ENCODE data around the gene DUS3L. TPM values are rescaled to one million over a fixed set of nuclear protein-coding genes. Genes with fewer than 3 reads are reported as not detected.
"Not testable (repeated sequence)": the region's sequence is repeated elsewhere in the genome, so short reads cannot be mapped to it uniquely, and the experiment has no call there.

The DUS3L gene
- total RNA-seq, 1 experiment from 2014 or later: 33.2 TPM

DNA sequence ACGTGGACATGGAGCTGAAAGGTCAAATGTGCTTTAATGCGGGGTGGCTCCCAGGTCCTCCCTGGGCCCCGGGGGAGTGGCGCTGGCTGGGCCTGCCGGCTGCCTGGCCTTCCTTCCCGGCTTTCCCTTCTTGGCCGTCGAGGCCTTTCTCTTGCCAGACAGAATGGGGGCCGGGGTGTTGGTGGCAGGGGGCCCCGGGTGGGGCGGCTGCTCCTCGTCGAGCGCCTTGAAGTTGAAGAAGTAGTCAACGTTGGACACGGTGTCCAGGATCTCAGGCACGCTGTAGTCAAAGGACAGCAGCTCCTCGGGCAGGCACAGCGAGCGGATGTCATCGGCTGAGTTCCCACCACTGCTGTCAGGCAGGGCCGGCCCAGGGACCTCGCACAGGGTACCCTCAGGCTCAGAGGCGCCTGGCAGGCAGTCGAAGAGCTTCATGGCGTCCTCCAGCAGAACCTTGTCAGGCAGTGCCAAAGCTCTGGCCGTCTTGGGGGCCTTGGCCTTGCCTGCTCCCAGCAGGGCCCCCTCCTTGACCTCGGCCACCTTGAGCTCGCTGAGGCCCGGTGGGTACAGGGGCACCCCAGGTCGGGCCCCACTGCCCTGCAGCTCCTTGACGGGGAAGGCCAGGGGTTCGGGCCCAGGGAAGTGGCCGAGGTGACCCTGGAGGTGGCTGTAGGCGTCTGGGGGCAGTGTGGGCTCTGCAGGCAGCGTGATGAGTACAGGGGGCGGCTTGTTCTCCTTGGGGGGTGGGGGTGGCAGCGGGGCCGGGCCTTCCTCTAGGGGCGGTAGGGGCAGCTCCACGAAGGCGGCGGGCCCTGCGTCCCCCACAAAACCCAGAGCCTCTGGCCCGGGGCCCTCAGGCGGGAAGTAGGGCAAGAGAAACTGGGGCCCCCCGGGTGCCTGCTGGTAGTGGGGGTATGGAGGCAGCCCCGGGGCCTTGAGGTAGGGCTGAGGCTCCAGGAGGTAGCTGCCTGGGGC lies 7.7 kb downstream of the DUS3L start:
- no peaks in the 10 kb centered on the region for H3K4me1 Mint-ChIP-seq (ENCODE audit: low read depth, unreplicated experiment)
- H3K27me3 Mint-ChIP-seq (ENCODE audit: unreplicated experiment): no peaks in the 10 kb centered on the region
- CTCF ChIA-PET: no interaction called here

DNA sequence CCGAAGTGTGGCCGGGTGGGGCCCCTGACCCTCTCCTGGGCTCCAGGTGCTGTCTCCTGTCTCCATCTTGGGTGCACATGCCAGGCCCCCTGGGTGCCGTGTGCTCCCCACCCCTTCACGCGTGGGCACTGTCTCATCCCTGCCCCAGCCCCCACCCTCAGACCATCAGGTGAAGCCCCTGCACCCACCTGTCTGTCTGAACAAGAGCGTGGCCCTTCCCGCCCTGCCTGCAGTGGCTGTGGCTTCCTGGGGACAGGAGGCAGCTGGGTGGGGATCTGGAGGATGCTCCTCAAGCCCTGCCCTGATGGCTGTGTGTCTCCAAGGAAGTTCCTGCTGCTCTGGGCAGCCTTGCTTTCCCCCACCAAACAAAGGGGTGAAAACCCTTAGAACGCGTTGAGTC lies 8.6 kb downstream of the DUS3L start:
- H3K36me3 Mint-ChIP-seq (ENCODE audit: insufficient read depth, unreplicated experiment): peaks cover 8% of the 10 kb centered on the region
- no peak overlapping the region for H3K27ac Mint-ChIP-seq (ENCODE audit: unreplicated experiment)
- BruUV-seq (replicated peaks): no TSS peak
- H3K4me3 Mint-ChIP-seq (ENCODE audit: low read depth, unreplicated experiment): no peak overlapping the region
- no peaks in the 10 kb centered on the region for H3K4me1 Mint-ChIP-seq (ENCODE audit: low read depth, unreplicated experiment)
- intact Hi-C loops (cut with micrococcal nuclease; ENCODE audit: unreplicated experiment): no loop called here
- CTCF ChIA-PET: no interaction called here
- TF ChIP-seq, protein P1, sequence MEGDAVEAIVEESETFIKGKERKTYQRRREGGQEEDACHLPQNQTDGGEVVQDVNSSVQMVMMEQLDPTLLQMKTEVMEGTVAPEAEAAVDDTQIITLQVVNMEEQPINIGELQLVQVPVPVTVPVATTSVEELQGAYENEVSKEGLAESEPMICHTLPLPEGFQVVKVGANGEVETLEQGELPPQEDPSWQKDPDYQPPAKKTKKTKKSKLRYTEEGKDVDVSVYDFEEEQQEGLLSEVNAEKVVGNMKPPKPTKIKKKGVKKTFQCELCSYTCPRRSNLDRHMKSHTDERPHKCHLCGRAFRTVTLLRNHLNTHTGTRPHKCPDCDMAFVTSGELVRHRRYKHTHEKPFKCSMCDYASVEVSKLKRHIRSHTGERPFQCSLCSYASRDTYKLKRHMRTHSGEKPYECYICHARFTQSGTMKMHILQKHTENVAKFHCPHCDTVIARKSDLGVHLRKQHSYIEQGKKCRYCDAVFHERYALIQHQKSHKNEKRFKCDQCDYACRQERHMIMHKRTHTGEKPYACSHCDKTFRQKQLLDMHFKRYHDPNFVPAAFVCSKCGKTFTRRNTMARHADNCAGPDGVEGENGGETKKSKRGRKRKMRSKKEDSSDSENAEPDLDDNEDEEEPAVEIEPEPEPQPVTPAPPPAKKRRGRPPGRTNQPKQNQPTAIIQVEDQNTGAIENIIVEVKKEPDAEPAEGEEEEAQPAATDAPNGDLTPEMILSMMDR (IDR thresholded peaks at IDR 0.05; ENCODE audit: unreplicated experiment): no peak
- no peak for DNase-seq
- no peaks in the 10 kb centered on the region for H3K27me3 Mint-ChIP-seq (ENCODE audit: unreplicated experiment)
- H3K9me3 Mint-ChIP-seq (ENCODE audit: low read depth, unreplicated experiment): no peaks in the 10 kb centered on the region

More for the DNA sequence above, 7.7 kb downstream of the DUS3L start:
- DNase-seq: no peak
- no peak overlapping the region for H3K4me3 Mint-ChIP-seq (ENCODE audit: low read depth, unreplicated experiment)
- no peak overlapping the region for H3K27ac Mint-ChIP-seq (ENCODE audit: unreplicated experiment)
- intact Hi-C loops (cut with micrococcal nuclease; ENCODE audit: unreplicated experiment): no loop called here
- no TSS peak for BruUV-seq (replicated peaks)
- H3K9me3 Mint-ChIP-seq (ENCODE audit: low read depth, unreplicated experiment): no peaks in the 10 kb centered on the region
- peaks cover 9% of the 10 kb centered on the region for H3K36me3 Mint-ChIP-seq (ENCODE audit: insufficient read depth, unreplicated experiment)
- TF ChIP-seq, protein P1 (IDR thresholded peaks at IDR 0.05; ENCODE audit: unreplicated experiment): no peak

DNA sequence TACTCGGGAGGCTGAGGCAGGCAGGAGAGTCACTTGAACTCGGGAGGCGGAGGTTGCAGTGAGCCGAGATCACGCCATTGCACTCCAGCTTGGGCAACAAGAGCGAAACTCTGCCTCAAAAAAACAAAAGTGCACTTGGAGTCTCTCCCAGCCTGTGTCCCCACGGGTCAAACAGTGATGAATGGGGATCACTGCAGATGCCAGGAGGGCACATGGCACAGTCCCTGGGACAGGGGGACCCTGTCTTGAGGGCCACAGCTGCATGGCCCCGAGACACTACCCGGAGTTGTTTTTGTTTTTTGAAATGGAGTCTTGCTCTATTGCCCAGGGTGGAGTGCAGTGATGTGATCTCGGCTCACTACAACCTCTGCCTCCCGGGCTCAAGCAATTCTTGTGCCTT lies 10.0 kb downstream of the DUS3L start:
- BruUV-seq (replicated peaks); H3K4me3 Mint-ChIP-seq (ENCODE audit: low read depth, unreplicated experiment); H3K9me3 Mint-ChIP-seq (ENCODE audit: low read depth, unreplicated experiment); intact Hi-C loops (cut with micrococcal nuclease; ENCODE audit: unreplicated experiment); DNase-seq; H3K36me3 Mint-ChIP-seq (ENCODE audit: insufficient read depth, unreplicated experiment); H3K4me1 Mint-ChIP-seq (ENCODE audit: low read depth, unreplicated experiment); CTCF ChIA-PET; H3K27ac Mint-ChIP-seq (ENCODE audit: unreplicated experiment); H3K27me3 Mint-ChIP-seq (ENCODE audit: unreplicated experiment): not testable (repeated sequence)

DNA sequence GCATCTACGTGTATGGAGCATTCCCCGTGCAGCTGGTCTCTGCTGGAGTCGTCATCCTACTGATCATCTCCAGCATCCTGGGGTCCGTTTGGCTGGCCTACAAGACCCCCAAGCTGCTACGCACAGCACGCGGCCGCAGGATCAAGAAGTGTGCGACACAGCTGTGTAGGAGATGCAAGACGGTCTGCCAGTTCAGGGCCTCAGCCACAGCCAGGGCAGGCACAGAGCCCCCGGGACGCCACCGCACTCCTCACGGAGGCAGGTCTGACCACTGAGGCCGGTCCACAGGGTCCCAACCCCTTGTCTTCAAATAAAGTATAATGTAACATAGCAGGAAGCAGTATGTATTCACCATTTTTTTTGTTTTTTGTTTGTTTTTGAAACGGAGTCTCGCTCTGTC lies 12.6 kb downstream of the DUS3L start:
- Mint-ChIP-seq H3K4me3 (ENCODE audit: low read depth, unreplicated experiment) (no peak overlapping the region), H3K27me3 (ENCODE audit: unreplicated experiment) (no peaks in the 10 kb centered on the region), H3K36me3 (ENCODE audit: insufficient read depth, unreplicated experiment) (no peaks in the 10 kb centered on the region), H3K9me3 (ENCODE audit: low read depth, unreplicated experiment) (no peaks in the 10 kb centered on the region), H3K27ac (ENCODE audit: unreplicated experiment) (no peak overlapping the region), H3K4me1 (ENCODE audit: low read depth, unreplicated experiment) (no peaks in the 10 kb centered on the region)
- DNase-seq: no peak
- CTCF ChIA-PET: no interaction called here
- TF ChIP-seq, protein P1 (IDR thresholded peaks at IDR 0.05; ENCODE audit: unreplicated experiment): no peak
- intact Hi-C loops (cut with micrococcal nuclease; ENCODE audit: unreplicated experiment): no loop called here
- BruUV-seq (replicated peaks): no TSS peak
